K562 (cell line): Measurements from ENCODE around the gene SMIM12. TPM values are rescaled to one million over a fixed set of nuclear protein-coding genes. Genes with fewer than 3 reads are reported as not detected.
A peak's percentile ranks its signal among the peaks of the same experiment; 100 is the strongest.

Source experiments
- ARID1B ChIP-seq: fragments of 450-650 bp; IDR thresholded peaks from 2 replicates; pipeline ENCODE4 v1.6.1; 2016; ENCODE audit warnings: antibody characterized with exemption, mild to moderate bottlenecking, inconsistent platforms
- CBFA2T3 ChIP-seq: fragments of 450-650 bp; IDR thresholded peaks from 2 replicates; pipeline ENCODE4 v1.6.1; 2017
- DMBX1 ChIP-seq: fragments of 250-450 bp; sonication (Bioruptor Pico); IDR thresholded peaks from 2 replicates; pipeline ENCODE4 v1.8.0; 2022; ENCODE audit warnings: inconsistent platforms, mild to moderate bottlenecking, moderate library complexity, borderline replicate concordance
- ETS2 ChIP-seq: IDR thresholded peaks from 2 replicates; pipeline ENCODE4 v1.6.1; 2016; ENCODE audit warnings: borderline replicate concordance, missing genetic modification characterization, mild to moderate bottlenecking, moderate library complexity, missing compliant biosample characterization; ENCODE audit not compliant: poor library complexity, severe bottlenecking
- KAT7 ChIP-seq: sonication (generic); formaldehyde crosslinking; IDR thresholded peaks from 2 replicates; pipeline ENCODE4 v1.8.0; 2022; ENCODE audit warnings: missing genetic modification reagents, mild to moderate bottlenecking, borderline replicate concordance
- MYBL2 ChIP-seq, 2 experiments: fragments of 450-650 bp in 1 of 2; sonication (generic) in 1 of 2; formaldehyde crosslinking in 1 of 2; IDR thresholded peaks; 2 replicates each; pipeline versions ENCODE4 v1.6.1 to v1.8.1; 2017 to 2022; ENCODE audit warnings: borderline replicate concordance in 1 of 2, inconsistent platforms in 1 of 2, low read depth in 1 of 2, mild to moderate bottlenecking in 1 of 2, missing genetic modification reagents in 1 of 2, moderate library complexity in 1 of 2
- MYC ChIP-seq, 2 experiments: fragments of 250-450 bp in 1 of 2; sonication (Bioruptor Pico) in 1 of 2; IDR thresholded peaks; 2 replicates each; pipeline versions ENCODE4 v1.5.1 to v1.6.1; 2012 to 2021; ENCODE audit warnings: low read depth in 2 of 2, borderline replicate concordance in 1 of 2, improper control_type of control experiment in 1 of 2, low read length in 1 of 2, mild to moderate bottlenecking in 1 of 2, moderate library complexity in 1 of 2
- NCOA1 ChIP-seq: fragments of 450-650 bp; IDR thresholded peaks from 2 replicates; pipeline ENCODE4 v1.6.1; 2016; ENCODE audit warnings: low read depth
- NCOA6 ChIP-seq: fragments of 450-650 bp; IDR thresholded peaks from 2 replicates; pipeline ENCODE4 v1.6.1; 2017; ENCODE audit warnings: mild to moderate bottlenecking
- RBM22 ChIP-seq: fragments of 200-400 bp; formaldehyde crosslinking; IDR thresholded peaks from 2 replicates; pipeline ENCODE4 v1.6.1; 2018; ENCODE audit warnings: low read length, low read depth; ENCODE audit not compliant: poor library complexity, severe bottlenecking
- RCOR1 ChIP-seq, 2 experiments: IDR thresholded peaks; 2 replicates each; pipeline ENCODE4 v1.6.1; 2012; ENCODE audit warnings: low read depth in 2 of 2, low read length in 2 of 2, borderline replicate concordance in 1 of 2, improper control_type of control experiment in 1 of 2
- SNRNP70 ChIP-seq: fragments of 200-400 bp; formaldehyde crosslinking; optimal IDR thresholded peaks from 2 replicates; pipeline ENCODE3; 2017; ENCODE audit warnings: low read depth, low read length
- TCFL5 ChIP-seq: fragments of 250-450 bp; sonication (Bioruptor Pico); conservative IDR thresholded peaks from 2 replicates; pipeline ENCODE4 v1.6.1; 2021; ENCODE audit warnings: mild to moderate bottlenecking, moderate library complexity, matching md5 sums
- TEAD1 ChIP-seq, 2 experiments: fragments of 450-650 bp in 1 of 2; sonication (generic) in 1 of 2; formaldehyde crosslinking; IDR thresholded peaks; 2 replicates each; pipeline versions ENCODE4 v1.4.0 to v1.8.0; 2020 to 2022; ENCODE audit warnings: mild to moderate bottlenecking in 2 of 2, missing genetic modification reagents in 1 of 2
- THRAP3 ChIP-seq: fragments of 450-650 bp; IDR thresholded peaks from 2 replicates; pipeline ENCODE4 v1.6.1; 2016; ENCODE audit warnings: mild to moderate bottlenecking, inconsistent platforms, borderline replicate concordance
- TRIM28 ChIP-seq: fragments of 450-650 bp; IDR thresholded peaks from 2 replicates; pipeline ENCODE4 v1.6.1; 2017
- ZNF197 ChIP-seq: fragments of 200-800 bp; sonication (Bioruptor generic); IDR thresholded peaks from 2 replicates; pipeline ENCODE4 v1.6.1; 2016; ENCODE audit warnings: low read depth, missing genetic modification characterization, missing compliant biosample characterization
- ZNF445 ChIP-seq: fragments of 250-450 bp; sonication (Bioruptor Pico); IDR thresholded peaks from 2 replicates; pipeline ENCODE4 v1.4.0; 2020; ENCODE audit warnings: low read depth, mild to moderate bottlenecking, moderate library complexity
- polyA plus RNA-seq, 8 experiments: library from polyadenylated mRNA; depleted of rRNA in 4 of 8; stranded (reverse) in 5 of 8; unstranded in 3 of 8; fragments of >200 nt; fragmentation: Nextera tagmentation in 2 of 8; fragmentation: Illumina TruSeq in 1 of 8; extraction: Ambion mirVana in 2 of 8; extraction: Trizol in 1 of 8; gene quantifications; 2 replicates each; pipeline versions ENCODE4 v1.2.1 to v1.2.3, GENCODE V29; 2011 to 2014; ENCODE audit warnings: inconsistent platforms in 1 of 8, missing spikeins in 1 of 8
- total RNA-seq, 7 experiments: library from RNA; depleted of rRNA in 6 of 7; stranded (reverse); fragments of >200 nt in 6 of 7; fragmentation: Illumina TruSeq in 2 of 7; extraction: Trizol in 2 of 7; gene quantifications; 2 replicates each; pipeline versions ENCODE4 v1.2.1 to v1.2.3, GENCODE V29; 2011 to 2021; ENCODE audit warnings: low replicate concordance in 1 of 7
- TF ChIP-seq, protein P1 (sequence below), 2 experiments: fragments of 200-800 bp in 1 of 2; sonication (Bioruptor generic) in 1 of 2; sonication (generic) in 1 of 2; formaldehyde crosslinking in 1 of 2; IDR thresholded peaks in 1 of 2; conservative IDR thresholded peaks in 1 of 2; 2 replicates each; pipeline versions ENCODE4 v1.5.0 to v1.6.1; 2016 to 2020; ENCODE audit warnings: missing compliant biosample characterization in 1 of 2, missing genetic modification characterization in 1 of 2, missing genetic modification reagents in 1 of 2
- TF ChIP-seq, protein P2 (sequence below): IDR thresholded peaks from 2 replicates; pipeline ENCODE4 v1.6.1; 2016; ENCODE audit warnings: missing genetic modification characterization, missing compliant biosample characterization
- TF ChIP-seq, protein P3 (sequence below): sonication (generic); formaldehyde crosslinking; IDR thresholded peaks from 2 replicates; pipeline ENCODE4 v1.8.0; 2022; ENCODE audit warnings: mild to moderate bottlenecking, missing genetic modification reagents

The SMIM12 gene
- total and polyA plus RNA-seq, 9 of the 15 experiments (the other 6 are each of a cell fraction or from before 2014, with no cell fraction given) = 51.7 to 112 (median 63.9) TPM

DNA sequence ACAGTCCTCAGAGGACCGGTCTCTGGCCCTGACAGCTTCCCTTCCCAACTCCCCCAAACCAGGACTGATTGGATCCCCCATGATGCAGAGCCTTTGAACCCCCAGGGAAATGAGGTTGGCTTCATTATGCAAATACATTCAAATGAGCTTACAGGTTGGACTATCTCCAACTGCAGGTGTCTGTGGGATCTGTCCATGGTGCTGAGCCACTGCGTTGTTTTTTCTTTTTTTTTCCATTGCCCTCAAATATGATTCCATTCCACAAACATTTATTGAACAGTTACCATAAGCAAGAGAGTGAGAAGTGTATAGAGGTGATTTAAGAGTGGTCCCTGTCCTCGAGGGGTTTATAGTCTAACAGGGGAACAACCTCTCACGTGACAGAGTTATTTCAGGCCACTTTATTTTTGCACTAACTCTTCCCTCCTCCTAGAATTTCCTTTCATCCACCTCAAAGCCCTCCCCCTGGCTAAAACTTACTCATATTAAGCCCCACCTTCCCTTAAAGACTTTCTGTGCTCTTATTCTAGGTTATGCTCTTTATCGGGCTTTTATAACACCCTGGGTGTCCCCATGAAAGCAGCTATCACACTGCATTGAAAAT is 48.0 kb upstream of the SMIM12 start (continued):
- TF ChIP-seq, protein P1, sequence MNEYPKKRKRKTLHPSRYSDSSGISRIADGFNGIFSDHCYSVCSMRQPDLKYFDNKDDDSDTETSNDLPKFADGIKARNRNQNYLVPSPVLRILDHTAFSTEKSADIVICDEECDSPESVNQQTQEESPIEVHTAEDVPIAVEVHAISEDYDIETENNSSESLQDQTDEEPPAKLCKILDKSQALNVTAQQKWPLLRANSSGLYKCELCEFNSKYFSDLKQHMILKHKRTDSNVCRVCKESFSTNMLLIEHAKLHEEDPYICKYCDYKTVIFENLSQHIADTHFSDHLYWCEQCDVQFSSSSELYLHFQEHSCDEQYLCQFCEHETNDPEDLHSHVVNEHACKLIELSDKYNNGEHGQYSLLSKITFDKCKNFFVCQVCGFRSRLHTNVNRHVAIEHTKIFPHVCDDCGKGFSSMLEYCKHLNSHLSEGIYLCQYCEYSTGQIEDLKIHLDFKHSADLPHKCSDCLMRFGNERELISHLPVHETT (CRISPR knock-in tag; conservative IDR thresholded peaks at IDR 0.05 in 1 of 2, IDR thresholded peaks at IDR 0.05 in 1 of 2) = no peak
- TF ChIP-seq DMBX1 (0 out of 2 replicates have a peak, but pooled peaks have one; percentile 27), MYC (IDR thresholded peaks at IDR 0.05; ENCODE audit: low read depth, low read length) (no peak), MYC (CRISPR knock-in tag; IDR thresholded peaks at IDR 0.05; ENCODE audit: borderline replicate concordance, low read depth) (no peak), ZNF445 (CRISPR knock-in tag) (no peak), TEAD1 (CRISPR knock-in tag; IDR thresholded peaks at IDR 0.05) (no peak), NCOA1 (peak; percentile 40; the same call in 1 of the 2 replicates), ARID1B (0 out of 2 replicates have a peak, but pooled peaks have one; percentile 11), TCFL5 (CRISPR knock-in tag) (no peak), RCOR1 (IDR thresholded peaks at IDR 0.05; ENCODE audit: borderline replicate concordance in 1 of 2, low read depth in 2 of 2, low read length in 2 of 2) (peak in 1 of 2 experiments; percentile 53; a peak in 1 of 4 replicates), NCOA6 (0 out of 2 replicates have a peak, but pooled peaks have one; percentile 38), ETS2 (tag) (no peak), TRIM28 (no peak), ZNF197 (CRISPR knock-in tag) (0 out of 2 replicates have a peak, but pooled peaks have one; percentile 53), THRAP3 (no peak), SNRNP70 (no peak), KAT7 (CRISPR knock-in tag) (no peak), MYBL2 (IDR thresholded peaks at IDR 0.05; ENCODE audit: low read depth) (no peak), MYBL2 (CRISPR knock-in tag; IDR thresholded peaks at IDR 0.05; ENCODE audit: borderline replicate concordance) (no peak), RBM22 (no peak), CBFA2T3 (peak; percentile 21; the same call in 1 of the 2 replicates)
- TF ChIP-seq, protein P2, sequence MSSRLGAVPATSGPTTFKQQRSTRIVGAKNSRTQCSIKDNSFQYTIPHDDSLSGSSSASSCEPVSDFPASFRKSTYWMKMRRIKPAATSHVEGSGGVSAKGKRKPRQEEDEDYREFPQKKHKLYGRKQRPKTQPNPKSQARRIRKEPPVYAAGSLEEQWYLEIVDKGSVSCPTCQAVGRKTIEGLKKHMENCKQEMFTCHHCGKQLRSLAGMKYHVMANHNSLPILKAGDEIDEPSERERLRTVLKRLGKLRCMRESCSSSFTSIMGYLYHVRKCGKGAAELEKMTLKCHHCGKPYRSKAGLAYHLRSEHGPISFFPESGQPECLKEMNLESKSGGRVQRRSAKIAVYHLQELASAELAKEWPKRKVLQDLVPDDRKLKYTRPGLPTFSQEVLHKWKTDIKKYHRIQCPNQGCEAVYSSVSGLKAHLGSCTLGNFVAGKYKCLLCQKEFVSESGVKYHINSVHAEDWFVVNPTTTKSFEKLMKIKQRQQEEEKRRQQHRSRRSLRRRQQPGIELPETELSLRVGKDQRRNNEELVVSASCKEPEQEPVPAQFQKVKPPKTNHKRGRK (tag) = no peak
- TF ChIP-seq, protein P3, sequence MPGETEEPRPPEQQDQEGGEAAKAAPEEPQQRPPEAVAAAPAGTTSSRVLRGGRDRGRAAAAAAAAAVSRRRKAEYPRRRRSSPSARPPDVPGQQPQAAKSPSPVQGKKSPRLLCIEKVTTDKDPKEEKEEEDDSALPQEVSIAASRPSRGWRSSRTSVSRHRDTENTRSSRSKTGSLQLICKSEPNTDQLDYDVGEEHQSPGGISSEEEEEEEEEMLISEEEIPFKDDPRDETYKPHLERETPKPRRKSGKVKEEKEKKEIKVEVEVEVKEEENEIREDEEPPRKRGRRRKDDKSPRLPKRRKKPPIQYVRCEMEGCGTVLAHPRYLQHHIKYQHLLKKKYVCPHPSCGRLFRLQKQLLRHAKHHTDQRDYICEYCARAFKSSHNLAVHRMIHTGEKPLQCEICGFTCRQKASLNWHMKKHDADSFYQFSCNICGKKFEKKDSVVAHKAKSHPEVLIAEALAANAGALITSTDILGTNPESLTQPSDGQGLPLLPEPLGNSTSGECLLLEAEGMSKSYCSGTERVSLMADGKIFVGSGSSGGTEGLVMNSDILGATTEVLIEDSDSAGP (CRISPR knock-in tag) = no peak
